ENCODE results near the gene HEBP2. TPM values are rescaled to one million over a fixed set of nuclear protein-coding genes. Genes with fewer than 3 reads are reported as not detected.

Gene HEBP2
- total and polyA plus RNA-seq, 12 donors = 22.3 to 76.9 (median 49.8) TPM

- H3K27me3 ChIP-seq = no peaks in the 10 kb centered on the region
- no peaks in the 10 kb centered on the region for H3K36me3 ChIP-seq (replicated peaks in 1 of 2)
- H3K4me1 ChIP-seq (replicated peaks in 1 of 2) = no peaks in the 10 kb centered on the region
- no peak overlapping the region for H3K27ac ChIP-seq
- H3K9me3 ChIP-seq (replicated peaks in 1 of 3) = no peaks in the 10 kb centered on the region
- no peak overlapping the region for H3K4me3 ChIP-seq
- no peak for TF ChIP-seq CTCF (IDR thresholded peaks at IDR 0.05)
- TF ChIP-seq POLR2A (IDR thresholded peaks at IDR 0.05) = no peak
- intact Hi-C loops (cut with DNase I) = no loop called here
- no peak for DNase-seq
- WGBS, 4 donors = 69 to 89% (median 85%) methylated on average over 3 of the region's 3 CpGs
These were observed 36.3 kb downstream of the HEBP2 start for GRCh38 chr6:138440296-138440695.

GRCh38 chr6:138440758-138441357 is 36.8 kb downstream of the HEBP2 start:
- no peaks in the 10 kb centered on the region for H3K36me3 ChIP-seq (replicated peaks in 1 of 2)
- H3K4me3 ChIP-seq = no peak overlapping the region
- WGBS, 4 donors = 70 to 84% (median 77%) methylated on average over 4 of the region's 4 CpGs
- no peak overlapping the region for H3K27ac ChIP-seq
- H3K9me3 ChIP-seq (replicated peaks in 1 of 3) = no peaks in the 10 kb centered on the region
- no peak for DNase-seq
- TF ChIP-seq POLR2A (IDR thresholded peaks at IDR 0.05) (no peak), CTCF (IDR thresholded peaks at IDR 0.05) (no peak)
- intact Hi-C loops (cut with DNase I) = no loop called here
- H3K27me3 ChIP-seq = no peaks in the 10 kb centered on the region
- H3K4me1 ChIP-seq (replicated peaks in 1 of 2) = no peaks in the 10 kb centered on the region

DNA sequence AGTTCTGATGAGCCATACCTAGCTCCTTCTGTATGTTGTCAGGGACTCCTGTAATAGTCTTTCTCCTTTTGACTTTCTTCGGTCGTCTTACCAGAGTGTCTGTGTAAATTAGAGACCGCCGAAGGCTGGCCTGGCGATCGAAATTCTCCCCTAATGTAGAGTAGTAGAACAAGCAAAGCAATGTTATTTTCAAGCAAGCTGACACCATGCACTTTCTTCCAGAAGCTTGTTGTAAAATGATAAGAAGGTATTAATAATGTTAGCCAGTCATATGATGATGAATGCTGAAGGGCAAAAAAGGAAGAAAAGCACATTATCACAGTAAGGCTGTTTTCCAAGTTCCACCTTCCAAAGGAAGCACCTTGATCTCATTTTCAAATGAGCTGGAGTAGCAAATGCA is 37.9 kb downstream of the HEBP2 start:
- Histone ChIP-seq H3K36me3 (replicated peaks in 1 of 2) (no peaks in the 10 kb centered on the region), H3K9me3 (replicated peaks in 1 of 3) (no peaks in the 10 kb centered on the region), H3K27me3 (no peaks in the 10 kb centered on the region), H3K27ac (no peak overlapping the region), H3K4me3 (no peak overlapping the region), H3K4me1 (replicated peaks in 1 of 2) (no peaks in the 10 kb centered on the region)
- 86 to 92% (median 88%) methylated on average over 6 of the region's 6 CpGs for WGBS, 4 donors
- DNase-seq = no peak
- no peak for TF ChIP-seq CTCF (IDR thresholded peaks at IDR 0.05)
- no peak for TF ChIP-seq POLR2A (IDR thresholded peaks at IDR 0.05)
- intact Hi-C loops (cut with DNase I) = no loop called here

- intact Hi-C loops (cut with DNase I) = no loop called here
- Histone ChIP-seq H3K27ac (no peak overlapping the region), H3K4me3 (no peak overlapping the region), H3K4me1 (replicated peaks in 1 of 2) (no peaks in the 10 kb centered on the region), H3K36me3 (replicated peaks in 1 of 2) (no peaks in the 10 kb centered on the region), H3K9me3 (replicated peaks in 1 of 3) (no peaks in the 10 kb centered on the region), H3K27me3 (no peaks in the 10 kb centered on the region)
- TF ChIP-seq CTCF (IDR thresholded peaks at IDR 0.05) (no peak), POLR2A (IDR thresholded peaks at IDR 0.05) (no peak)
- WGBS, 4 donors = 92 to 97% (median 94%) methylated on average over 2 of the region's 2 CpGs
- DNase-seq = no peak
These were observed 38.6 kb downstream of the HEBP2 start for GRCh38 chr6:138442663-138443062.
